Thyroid gland (tissue), 4 donors: ENCODE data around the gene RPA3. TPM values are rescaled to one million over a fixed set of nuclear protein-coding genes. Genes with fewer than 3 reads are reported as not detected.

Experiments used
- DNase-seq, 2 donors: peaks; one replicate each; pipeline ENCODE4 v3.0.0-alpha.2; 2019
- H3K27ac ChIP-seq, 3 donors: fragments of 200-600 bp; sonication (generic); 1 replicate in 2 of 3; 2 replicates in 1 of 3; pipeline ENCODE4 v1.5.1; 2016 to 2019; ENCODE audit warnings: mild to moderate bottlenecking in 1 of 3, moderate library complexity in 1 of 3
- H3K27me3 ChIP-seq: fragments of 200-600 bp; sonication (generic); one replicate; pipeline ENCODE4 v1.5.1; 2019
- H3K36me3 ChIP-seq, 2 donors: fragments of 200-600 bp; sonication (generic); one replicate each; pipeline ENCODE4 v1.5.1; 2016 to 2019
- H3K4me1 ChIP-seq, 2 donors: fragments of 200-600 bp; sonication (generic); one replicate each; pipeline ENCODE4 v1.5.1; 2017 to 2019
- H3K4me3 ChIP-seq, 3 donors: fragments of 200-600 bp; sonication (generic); replicated peaks in 1 of 3; 1 replicate in 2 of 3; 2 replicates in 1 of 3; pipeline ENCODE4 v1.5.1; 2016; ENCODE audit warnings: mild to moderate bottlenecking in 1 of 3
- H3K9me3 ChIP-seq: fragments of 200-600 bp; sonication (generic); one replicate; pipeline ENCODE4 v1.5.1; 2017
- CTCF ChIP-seq, 6 experiments: fragments of 200-600 bp in 3 of 6; fragments of 450-650 bp in 3 of 6; sonication (generic) in 3 of 6; IDR thresholded peaks; one replicate each; pipeline ENCODE4 v1.5.1; 2016 to 2019; ENCODE audit warnings: antibody characterized with exemption in 6 of 6, mild to moderate bottlenecking in 2 of 6, inconsistent platforms in 1 of 6, moderate library complexity in 1 of 6
- POLR2A ChIP-seq, 2 donors: fragments of 450-650 bp; IDR thresholded peaks; one replicate each; pipeline ENCODE4 v1.6.1; 2017; ENCODE audit warnings: antibody characterized with exemption in 2 of 2, mild to moderate bottlenecking in 2 of 2, moderate library complexity in 1 of 2
- WGBS, 2 donors: methylation state at CpG; one replicate each; pipeline ENCODE4 v1.1.5; 2017; 5-methylcytosine and 5-hydroxymethylcytosine counted together
- intact Hi-C: fragments of 100-400 bp; cut with DNase I; formaldehyde crosslinking; loops from one replicate; pipeline ENCODE4 v1.15.1; 2023
- total RNA-seq, 4 donors: library from RNA; depleted of rRNA; stranded (reverse); fragments of >200 nt; gene quantifications; one replicate each; pipeline ENCODE4 v1.2.3, GENCODE V29; 2016

The RPA3 gene
- total RNA-seq, result 10 to 100 TPM; 21.9 to 39.1 (median 31.3) TPM

GRCh38 chr7:7718492-7718891, at the start of gene RPA3:
TSS of gene RPA3 (minus strand) at chr7:7718607. CDS start at chr7:7640418, 78,189 bp downstream.
- Histone ChIP-seq H3K9me3 (no peaks in the 10 kb centered on the region), H3K27ac (no peak within 1 kb of the TSS), H3K36me3 (no peaks in the 10 kb centered on the region), H3K27me3 (no peaks in the 10 kb centered on the region), H3K4me3 (no peak within 1 kb of the TSS), H3K4me1 (peaks cover 0 to 7% of the 10 kb centered on the region in 2 donors)
- no peak for DNase-seq
- TF ChIP-seq CTCF (IDR thresholded peaks at IDR 0.05) (no peak), POLR2A (IDR thresholded peaks at IDR 0.05) (no peak)
- WGBS, 2 donors, result 90 to 92% methylated on average over 1 of the region's 1 CpG
- intact Hi-C loops, result no loop called here

GRCh38 chr7:7766671-7767070, 48.3 kb upstream of the RPA3 start:
- Histone ChIP-seq H3K4me1 (peaks cover 29 to 50% of the 10 kb centered on the region in 2 donors), H3K36me3 (no peaks in the 10 kb centered on the region), H3K4me3 (no peak overlapping the region), H3K27ac (no peak overlapping the region), H3K27me3 (no peaks in the 10 kb centered on the region), H3K9me3 (no peaks in the 10 kb centered on the region)
- no peak for DNase-seq
- intact Hi-C loops, result no loop called here
- TF ChIP-seq POLR2A (IDR thresholded peaks at IDR 0.05) (no peak), CTCF (IDR thresholded peaks at IDR 0.05) (no peak)

GRCh38 chr7:7765422-7765821, 47.0 kb upstream of the RPA3 start:
- Histone ChIP-seq H3K27ac (peak overlapping the region in 1 of 3 donors; percentile 47), H3K4me3 (no peak overlapping the region), H3K9me3 (no peaks in the 10 kb centered on the region), H3K36me3 (no peaks in the 10 kb centered on the region), H3K27me3 (no peaks in the 10 kb centered on the region), H3K4me1 (peaks cover 26 to 46% of the 10 kb centered on the region in 2 donors)
- intact Hi-C loops, result no loop called here
- TF ChIP-seq CTCF (IDR thresholded peaks at IDR 0.05) (no peak), POLR2A (IDR thresholded peaks at IDR 0.05) (no peak)
- no peak for DNase-seq

DNA sequence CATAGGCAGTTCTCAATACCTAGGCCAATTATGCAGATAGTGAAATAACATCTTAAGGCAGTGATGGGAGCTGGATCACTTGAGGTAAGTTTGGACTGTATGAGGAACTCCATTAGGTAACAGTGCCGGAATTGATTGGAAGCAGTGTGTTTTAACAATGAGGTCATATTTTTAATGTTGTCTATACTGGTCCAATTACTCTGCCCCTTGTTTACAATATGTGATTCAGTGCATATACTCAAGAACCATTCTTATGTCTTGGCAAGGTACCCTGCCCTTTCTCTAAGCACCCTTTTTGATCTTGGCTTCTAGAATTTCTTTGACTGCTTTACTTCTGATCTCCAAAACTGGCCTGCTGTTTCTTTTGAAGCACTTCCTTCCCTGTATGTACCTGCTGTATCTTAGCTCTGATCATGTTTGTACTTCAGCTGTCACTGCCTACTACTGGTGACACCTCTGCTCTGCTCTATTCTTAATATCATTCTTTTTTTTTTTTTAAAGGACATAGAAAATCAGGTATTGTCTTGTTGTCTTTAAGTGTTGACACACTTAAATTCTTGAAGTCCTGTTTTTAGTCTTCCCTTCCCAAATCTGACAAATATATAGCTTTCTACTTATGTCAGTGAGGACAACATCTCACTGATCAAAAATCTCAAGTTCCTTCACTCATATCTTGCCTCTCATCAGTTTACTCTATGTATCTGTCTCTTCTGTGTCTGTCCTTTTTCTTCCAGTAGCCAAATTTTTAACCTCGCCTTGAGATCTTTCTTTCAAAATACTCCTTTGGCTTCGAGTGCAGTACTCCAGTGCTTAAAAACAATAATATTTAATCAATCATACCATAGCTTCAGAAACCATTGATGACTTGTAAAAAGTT, 46.4 kb upstream of the RPA3 start:
- 84 to 89% methylated on average over 3 of the region's 3 CpGs for WGBS, 2 donors
- no peaks in the 10 kb centered on the region for H3K9me3 ChIP-seq
- peak in 1 of 6 experiments; percentile 13 for TF ChIP-seq CTCF (IDR thresholded peaks at IDR 0.05)
- TF ChIP-seq POLR2A (IDR thresholded peaks at IDR 0.05), result no peak
- no peaks in the 10 kb centered on the region for H3K27me3 ChIP-seq
- no peak overlapping the region for H3K4me3 ChIP-seq
- intact Hi-C loops, result no loop called here
- peaks cover 26 to 46% of the 10 kb centered on the region in 2 donors for H3K4me1 ChIP-seq
- H3K36me3 ChIP-seq, result no peaks in the 10 kb centered on the region
- peak overlapping the region in 2 of 3 donors; percentile 0 to 47 for H3K27ac ChIP-seq
- no peak for DNase-seq
